ENCODE measurements around the gene ICOS.
A peak's percentile ranks its signal among the peaks of the same experiment; 100 is the strongest.
"Not testable (repeated sequence)": the region's sequence is repeated elsewhere in the genome, so short reads cannot be mapped to it uniquely, and the experiment has no call there.

The ICOS gene

DNA sequence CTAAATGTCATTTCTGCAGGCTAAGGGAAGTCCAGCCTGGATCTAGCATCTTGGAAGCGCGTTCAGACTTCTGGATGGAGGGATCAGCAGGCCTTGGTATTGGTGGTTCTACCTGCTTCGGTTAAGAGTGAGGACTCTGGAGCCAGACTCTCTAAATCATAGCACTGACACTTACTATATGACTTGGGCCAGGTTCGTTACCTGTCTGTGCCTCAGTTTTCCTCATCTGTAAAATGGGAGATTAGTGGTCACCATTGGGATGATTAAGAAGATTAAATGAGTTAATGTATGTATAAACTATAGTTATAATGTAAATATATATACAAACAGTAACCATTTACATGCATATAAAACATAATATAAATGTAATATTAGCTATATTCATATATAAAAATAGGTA, 995 bp upstream of the ICOS start:
- H3K4me1 ChIP-seq, result no peaks in the 10 kb centered on the region
- no peaks in the 10 kb centered on the region for H3K9me3 ChIP-seq
- no peak for DNase-seq
- no peak overlapping the region for H3K4me3 ChIP-seq (ENCODE audit: low read depth, low read length)
- TF ChIP-seq, protein P1, sequence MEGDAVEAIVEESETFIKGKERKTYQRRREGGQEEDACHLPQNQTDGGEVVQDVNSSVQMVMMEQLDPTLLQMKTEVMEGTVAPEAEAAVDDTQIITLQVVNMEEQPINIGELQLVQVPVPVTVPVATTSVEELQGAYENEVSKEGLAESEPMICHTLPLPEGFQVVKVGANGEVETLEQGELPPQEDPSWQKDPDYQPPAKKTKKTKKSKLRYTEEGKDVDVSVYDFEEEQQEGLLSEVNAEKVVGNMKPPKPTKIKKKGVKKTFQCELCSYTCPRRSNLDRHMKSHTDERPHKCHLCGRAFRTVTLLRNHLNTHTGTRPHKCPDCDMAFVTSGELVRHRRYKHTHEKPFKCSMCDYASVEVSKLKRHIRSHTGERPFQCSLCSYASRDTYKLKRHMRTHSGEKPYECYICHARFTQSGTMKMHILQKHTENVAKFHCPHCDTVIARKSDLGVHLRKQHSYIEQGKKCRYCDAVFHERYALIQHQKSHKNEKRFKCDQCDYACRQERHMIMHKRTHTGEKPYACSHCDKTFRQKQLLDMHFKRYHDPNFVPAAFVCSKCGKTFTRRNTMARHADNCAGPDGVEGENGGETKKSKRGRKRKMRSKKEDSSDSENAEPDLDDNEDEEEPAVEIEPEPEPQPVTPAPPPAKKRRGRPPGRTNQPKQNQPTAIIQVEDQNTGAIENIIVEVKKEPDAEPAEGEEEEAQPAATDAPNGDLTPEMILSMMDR (IDR thresholded peaks at IDR 0.05; ENCODE audit: low read depth, low read length), result no peak
- H3K36me3 ChIP-seq, result no peaks in the 10 kb centered on the region
- H3K27me3 ChIP-seq, result no peaks in the 10 kb centered on the region

- no peaks in the 10 kb centered on the region for H3K4me1 ChIP-seq
- TF ChIP-seq, protein P1 (IDR thresholded peaks at IDR 0.05; ENCODE audit: low read depth, low read length), result no peak
- no peaks in the 10 kb centered on the region for H3K9me3 ChIP-seq
- no peak for DNase-seq
- no peaks in the 10 kb centered on the region for H3K27me3 ChIP-seq
- H3K4me3 ChIP-seq (ENCODE audit: low read depth, low read length), result no peak overlapping the region
- no peaks in the 10 kb centered on the region for H3K36me3 ChIP-seq
Observed at GRCh38 chr2:203936949-203937348, 386 bp downstream of the ICOS start.

- no peak overlapping the region for H3K4me3 ChIP-seq (ENCODE audit: low read depth, low read length)
- TF ChIP-seq, protein P1 (IDR thresholded peaks at IDR 0.05; ENCODE audit: low read depth, low read length), result no peak
- DNase-seq, result no peak
- H3K4me1 ChIP-seq, result no peaks in the 10 kb centered on the region
- H3K9me3 ChIP-seq, result no peaks in the 10 kb centered on the region
- H3K36me3 ChIP-seq, result no peaks in the 10 kb centered on the region
- no peaks in the 10 kb centered on the region for H3K27me3 ChIP-seq
Observed at GRCh38 chr2:203937788-203938187, 1.2 kb downstream of the ICOS start.

DNA sequence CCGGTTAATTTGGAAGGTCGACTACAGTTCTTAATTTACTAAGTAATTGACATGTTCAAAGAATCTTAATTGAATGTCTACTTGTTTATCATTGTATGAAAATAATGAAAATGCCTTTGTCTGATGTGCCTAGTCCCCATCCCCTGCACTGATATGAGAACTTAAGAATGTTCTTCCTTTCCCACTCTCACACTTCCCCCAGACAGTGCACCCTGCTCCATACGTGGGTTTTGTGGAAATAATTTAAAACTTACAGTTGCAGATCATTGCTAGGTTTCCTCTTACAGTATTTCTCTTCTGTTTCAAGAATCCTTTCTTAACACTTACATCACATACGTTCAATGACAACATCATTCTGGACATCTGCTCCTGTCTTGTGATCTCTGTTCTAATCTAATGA, 3.5 kb downstream of the ICOS start:
- Histone ChIP-seq H3K27me3 (no peaks in the 10 kb centered on the region), H3K4me1 (no peaks in the 10 kb centered on the region), H3K9me3 (no peaks in the 10 kb centered on the region), H3K4me3 (ENCODE audit: low read depth, low read length) (no peak overlapping the region), H3K36me3 (no peaks in the 10 kb centered on the region)
- no peak for DNase-seq
- TF ChIP-seq, protein P1 (IDR thresholded peaks at IDR 0.05; ENCODE audit: low read depth, low read length), result no peak

DNA sequence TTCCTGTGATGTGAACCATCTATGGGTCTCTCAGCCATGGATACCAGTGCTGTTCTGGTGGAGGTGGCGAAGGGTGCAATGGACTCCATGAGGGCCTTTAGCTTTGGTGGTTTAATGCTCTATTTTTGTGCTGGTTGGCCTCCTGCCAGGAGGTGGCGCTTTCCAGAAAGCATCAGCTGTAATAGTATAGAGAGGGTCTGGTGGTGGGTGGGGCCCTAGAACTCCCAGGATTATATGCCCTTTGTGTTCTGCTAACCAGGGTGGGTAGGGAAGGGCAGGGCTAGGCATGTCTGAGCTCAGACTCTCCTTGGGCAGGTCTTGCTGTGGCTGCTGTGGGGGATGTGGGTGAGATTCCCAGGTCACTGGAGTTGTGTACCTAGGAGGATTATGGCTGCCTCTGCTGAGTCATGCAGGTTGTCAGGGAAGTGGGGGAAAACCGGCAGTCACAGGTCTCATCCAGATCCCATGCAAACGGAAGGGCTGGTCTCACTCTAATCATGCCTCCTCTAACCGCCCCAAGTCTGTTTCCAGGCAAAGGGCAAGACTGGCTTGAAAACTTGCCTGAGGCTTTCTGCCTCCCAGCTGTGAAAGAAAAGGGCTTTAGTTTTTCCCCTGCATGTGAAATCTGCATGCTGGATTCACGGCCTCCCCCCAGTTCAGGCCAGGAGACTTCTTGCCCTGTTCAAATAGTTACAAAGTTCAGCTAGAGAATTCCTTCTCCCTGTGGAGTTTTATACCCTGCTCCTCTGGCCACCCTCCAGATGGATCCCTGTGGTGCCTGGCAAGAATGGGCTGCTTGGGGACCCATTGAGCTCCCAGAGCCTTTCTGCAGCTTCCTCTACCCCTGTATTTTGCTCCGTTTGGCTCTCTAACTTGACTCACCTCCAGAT, 7.2 kb downstream of the ICOS start:
- DNase-seq; H3K27me3 ChIP-seq; H3K4me3 ChIP-seq (ENCODE audit: low read depth, low read length); H3K4me1 ChIP-seq; H3K9me3 ChIP-seq; H3K36me3 ChIP-seq: not testable (repeated sequence)
- TF ChIP-seq, protein P1 (IDR thresholded peaks at IDR 0.05; ENCODE audit: low read depth, low read length), result 0 out of 2 replicates have a peak, but pooled peaks have one; percentile 16

DNA sequence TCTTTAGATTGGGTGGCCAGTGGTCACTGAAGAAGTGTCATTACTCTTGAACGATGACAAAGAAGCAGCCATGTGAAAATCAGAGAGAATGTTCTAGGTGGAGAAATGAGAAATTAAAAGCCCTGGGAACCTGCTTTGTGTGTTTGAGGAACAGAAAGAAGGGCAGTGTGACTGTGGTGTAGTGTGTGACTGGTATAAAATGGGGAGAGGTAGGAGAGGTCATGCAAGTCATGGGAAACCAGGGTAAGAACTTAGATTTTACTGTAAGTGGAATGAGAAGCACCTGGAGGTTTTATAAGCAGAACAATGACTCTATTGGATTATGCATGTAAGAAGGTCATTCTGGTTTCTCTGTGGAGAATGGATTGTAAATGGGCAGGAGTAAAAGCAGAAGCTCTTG, 12.2 kb downstream of the ICOS start:
- no peaks in the 10 kb centered on the region for H3K36me3 ChIP-seq

More for the DNA sequence above, 12.2 kb downstream of the ICOS start:
- DNase-seq, result no peak
- H3K4me1 ChIP-seq, result no peaks in the 10 kb centered on the region
- H3K4me3 ChIP-seq (ENCODE audit: low read depth, low read length), result no peak overlapping the region
- no peaks in the 10 kb centered on the region for H3K9me3 ChIP-seq
- TF ChIP-seq, protein P1 (IDR thresholded peaks at IDR 0.05; ENCODE audit: low read depth, low read length), result no peak
- H3K27me3 ChIP-seq, result no peaks in the 10 kb centered on the region

Measured in BE2C (cell line).